AG04450 (cell line): ENCODE data around the gene CES2. TPM values are rescaled to one million over a fixed set of nuclear protein-coding genes. Genes with fewer than 3 reads are reported as not detected.
A peak's percentile ranks its signal among the peaks of the same experiment; 100 is the strongest.
"Not testable (repeated sequence)": the region's sequence is repeated elsewhere in the genome, so short reads cannot be mapped to it uniquely, and the experiment has no call there.

Experiments used
- CTCF ChIA-PET: fragments of 300-600, 350-600 bp; formaldehyde crosslinking; extraction: SDS; loops from one replicate; lab custom pipeline; 2022; ENCODE audit warnings: antibody characterized with exemption, inconsistent platforms; lab: Charles Lee
- POLR2A ChIA-PET: fragments of 350-600 bp; formaldehyde crosslinking; extraction: SDS; loops from one replicate; lab custom pipeline; 2021; ENCODE audit warnings: antibody characterized with exemption, inconsistent platforms; lab: Yijun Ruan, JAX
- DNase-seq: peaks from one replicate; pipeline ENCODE4 v3.0.0-alpha.2; 2011; ENCODE audit warnings: low read depth, low spot score
- H3K27ac ChIP-seq: one replicate; pipeline ENCODE4 v1.5.1; 2012; ENCODE audit warnings: low read depth, low read length, control low read depth
- H3K27me3 ChIP-seq: one replicate; pipeline ENCODE4 v1.6.0; 2012; ENCODE audit warnings: low read length; ENCODE audit not compliant: control insufficient read depth, insufficient read depth
- H3K4me3 ChIP-seq: 2 replicates; pipeline ENCODE4 v1.5.1; 2011; ENCODE audit warnings: mild to moderate bottlenecking, low read depth, low read length, control low read depth
- H3K9me3 ChIP-seq: 2 replicates; pipeline ENCODE4 v1.5.1; 2012; ENCODE audit warnings: low read length; ENCODE audit not compliant: control insufficient read depth, insufficient read depth
- CTCF ChIP-seq: IDR thresholded peaks from 2 replicates; pipeline ENCODE4 v1.5.1; 2011; ENCODE audit warnings: low read depth, low read length, control low read depth, inconsistent platforms
- polyA plus RNA-seq: library from polyadenylated mRNA; depleted of rRNA; stranded (reverse); fragments of >200 nt; gene quantifications from 2 replicates; pipeline ENCODE4 v1.2.3, GENCODE V29; 2011

Gene CES2
- polyA plus RNA-seq, 1 experiment = 20.7 TPM

- H3K4me3 ChIP-seq = no peak overlapping the region
- H3K27ac ChIP-seq = no peak overlapping the region
- no peak for TF ChIP-seq CTCF
- ChIA-PET POLR2A (interaction anchor here (1.4 kb wide), 1 partner anchor 32 kb away, joined by 3 read pairs; no protein-coding TSS in a partner anchor), CTCF (interaction anchor here (0.6 to 1.7 kb wide), 6 partner anchors 22 to 223 kb away, joined by 3 to 5 read pairs (median 4); partner anchors contain the start of gene NAE1)
- no peaks in the 10 kb centered on the region for H3K27me3 ChIP-seq
- no peak for DNase-seq
- no peaks in the 10 kb centered on the region; the same call in 1 of the 2 replicates for H3K9me3 ChIP-seq
Measured at GRCh38 chr16:66931665-66932064, 3.7 kb upstream of the CES2 start.

- ChIA-PET CTCF (interaction anchor here (0.7 to 1.2 kb wide), 2 partner anchors 34 to 37 kb away, joined by 3 to 4 read pairs; no protein-coding TSS in a partner anchor), POLR2A (no interaction called here)
- TF ChIP-seq CTCF = no peak
- H3K27me3 ChIP-seq = no peaks in the 10 kb centered on the region
- no peak for DNase-seq
- no peak overlapping the region for H3K4me3 ChIP-seq
- H3K9me3 ChIP-seq = no peaks in the 10 kb centered on the region; the same call in 1 of the 2 replicates
- no peak overlapping the region for H3K27ac ChIP-seq
Measured at GRCh38 chr16:66932076-66932475, 3.2 kb upstream of the CES2 start.

GRCh38 chr16:66933776-66934137 lies 1.6 kb upstream of the CES2 start:
- Histone ChIP-seq H3K27me3 (no peaks in the 10 kb centered on the region), H3K9me3 (no peaks in the 10 kb centered on the region; the same call in 1 of the 2 replicates), H3K4me3 (peak overlapping the region; percentile 96), H3K27ac (peak overlapping the region; percentile 70)
- no peak for TF ChIP-seq CTCF
- no peak for DNase-seq
- POLR2A ChIA-PET = interaction anchor here (0.8 to 1.6 kb wide), 3 partner anchors 14 to 38 kb away, joined by 3 to 4 read pairs (median 4); no protein-coding TSS in a partner anchor
- CTCF ChIA-PET = interaction anchor here (1.0 to 1.2 kb wide), 2 partner anchors 38 to 39 kb away, joined by 3 to 5 read pairs; no protein-coding TSS in a partner anchor

- Histone ChIP-seq H3K9me3 (no peaks in the 10 kb centered on the region; the same call in 1 of the 2 replicates), H3K27me3 (no peaks in the 10 kb centered on the region), H3K4me3 (peak within 1 kb of the TSS; percentile 96), H3K27ac (peak within 1 kb of the TSS; percentile 70)
- ChIA-PET POLR2A (interaction anchor here (0.8 to 1.6 kb wide), 3 partner anchors 14 to 39 kb away, joined by 3 to 4 read pairs (median 4); no protein-coding TSS in a partner anchor), CTCF (no interaction called here)
- no peak for TF ChIP-seq CTCF
- peak; percentile 43 for DNase-seq
Measured at GRCh38 chr16:66934138-66934838, 1.0 kb upstream of the CES2 start, which contains the start of gene CIAO2B. Gene CIAO2B, minus strand, starts transcription at chr16:66934402. Its CDS starts 38 bp downstream, at chr16:66934364.

- DNase-seq, H3K27me3 ChIP-seq, H3K9me3 ChIP-seq, CTCF ChIA-PET: not testable (repeated sequence)
- Histone ChIP-seq H3K4me3 (peak overlapping the region; percentile 96), H3K27ac (peak overlapping the region; percentile 70)
- POLR2A ChIA-PET = interaction anchor here (1.6 kb wide), 1 partner anchor 37 kb away, joined by 4 read pairs; no protein-coding TSS in a partner anchor
Measured at GRCh38 chr16:66934839-66935313, 440 bp upstream of the CES2 start.
